GM12873 (cell line): Measurements from ENCODE around the gene DCAF8.

ENCODE experiments used
- TF ChIP-seq, protein P1 (sequence below): IDR thresholded peaks from 2 replicates; pipeline ENCODE4 v1.5.1; 2012; ENCODE audit warnings: low read depth, mild to moderate bottlenecking, moderate library complexity, low read length, control low read depth; ENCODE audit not compliant: insufficient read depth; ENCODE audit errors: missing control alignments

Gene DCAF8

DNA sequence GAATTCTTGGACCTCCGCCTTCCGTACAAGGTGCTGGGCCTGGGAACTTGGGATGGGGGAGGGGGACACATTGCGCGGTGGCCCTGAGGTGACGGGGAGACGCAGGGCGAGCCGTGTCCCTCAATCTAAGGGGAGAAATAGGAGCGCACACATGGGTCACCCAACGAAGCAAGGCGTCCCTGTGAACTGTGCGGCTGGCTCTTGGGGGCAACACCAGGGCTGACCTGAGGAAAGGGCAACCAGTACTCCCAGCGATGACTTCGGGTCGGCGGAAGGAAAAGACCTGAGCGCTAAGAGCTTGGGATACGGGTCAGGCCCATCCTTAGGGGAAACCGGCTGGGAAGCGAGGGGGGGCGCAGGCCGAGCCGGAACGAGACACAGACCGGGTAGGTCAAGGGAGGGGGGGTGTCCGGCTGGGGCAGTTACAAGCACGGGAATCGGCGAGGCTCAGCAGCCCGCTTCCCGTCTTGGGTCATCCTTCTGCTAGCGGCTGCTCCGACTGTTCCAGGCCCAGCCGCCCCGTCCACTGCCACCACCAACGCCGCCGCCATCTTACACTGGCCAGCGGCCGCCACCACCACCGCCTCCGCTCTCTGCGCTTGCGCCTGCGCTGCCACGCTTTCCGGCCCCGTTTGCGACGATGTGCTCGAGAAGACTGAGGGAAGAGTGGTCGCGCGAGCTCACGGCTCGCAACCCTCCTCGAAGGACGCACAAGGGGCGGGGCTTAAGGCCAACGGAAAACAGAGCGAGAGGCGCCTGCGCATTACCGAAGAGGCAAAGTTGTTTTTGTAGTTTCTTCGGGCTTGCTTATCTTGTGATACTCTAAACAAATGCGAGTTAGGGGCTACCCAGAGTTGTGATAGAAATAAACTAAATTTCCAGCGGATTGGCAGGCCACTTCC, at the start of gene DCAF8:
DCAF8 (minus strand) TSS at position 657 of the 902 bp plus-strand sequence. CDS start 18,541 bp downstream, outside the sequence.
- TF ChIP-seq, protein P1, sequence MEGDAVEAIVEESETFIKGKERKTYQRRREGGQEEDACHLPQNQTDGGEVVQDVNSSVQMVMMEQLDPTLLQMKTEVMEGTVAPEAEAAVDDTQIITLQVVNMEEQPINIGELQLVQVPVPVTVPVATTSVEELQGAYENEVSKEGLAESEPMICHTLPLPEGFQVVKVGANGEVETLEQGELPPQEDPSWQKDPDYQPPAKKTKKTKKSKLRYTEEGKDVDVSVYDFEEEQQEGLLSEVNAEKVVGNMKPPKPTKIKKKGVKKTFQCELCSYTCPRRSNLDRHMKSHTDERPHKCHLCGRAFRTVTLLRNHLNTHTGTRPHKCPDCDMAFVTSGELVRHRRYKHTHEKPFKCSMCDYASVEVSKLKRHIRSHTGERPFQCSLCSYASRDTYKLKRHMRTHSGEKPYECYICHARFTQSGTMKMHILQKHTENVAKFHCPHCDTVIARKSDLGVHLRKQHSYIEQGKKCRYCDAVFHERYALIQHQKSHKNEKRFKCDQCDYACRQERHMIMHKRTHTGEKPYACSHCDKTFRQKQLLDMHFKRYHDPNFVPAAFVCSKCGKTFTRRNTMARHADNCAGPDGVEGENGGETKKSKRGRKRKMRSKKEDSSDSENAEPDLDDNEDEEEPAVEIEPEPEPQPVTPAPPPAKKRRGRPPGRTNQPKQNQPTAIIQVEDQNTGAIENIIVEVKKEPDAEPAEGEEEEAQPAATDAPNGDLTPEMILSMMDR = no peak

DNA sequence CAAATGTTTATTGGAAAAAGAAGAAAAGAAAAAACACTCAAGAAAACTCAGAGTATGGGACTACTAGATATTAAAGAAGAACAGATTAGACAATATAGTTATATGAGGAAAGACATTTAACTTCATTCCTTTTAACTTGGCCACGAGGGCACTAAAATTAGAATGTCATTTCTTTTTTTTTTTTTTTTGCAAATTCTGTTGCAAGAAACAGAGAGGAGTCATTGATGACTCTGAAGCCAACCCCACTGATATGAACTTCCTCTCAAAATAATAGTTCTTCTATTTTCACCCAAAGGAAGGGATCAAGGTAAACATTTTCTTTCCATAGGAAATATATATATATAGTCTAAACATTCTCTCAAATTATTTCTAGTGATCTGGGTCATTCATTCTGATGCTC, 47.2 kb upstream of the DCAF8 start:
- TF ChIP-seq, protein P1 = no peak

DNA sequence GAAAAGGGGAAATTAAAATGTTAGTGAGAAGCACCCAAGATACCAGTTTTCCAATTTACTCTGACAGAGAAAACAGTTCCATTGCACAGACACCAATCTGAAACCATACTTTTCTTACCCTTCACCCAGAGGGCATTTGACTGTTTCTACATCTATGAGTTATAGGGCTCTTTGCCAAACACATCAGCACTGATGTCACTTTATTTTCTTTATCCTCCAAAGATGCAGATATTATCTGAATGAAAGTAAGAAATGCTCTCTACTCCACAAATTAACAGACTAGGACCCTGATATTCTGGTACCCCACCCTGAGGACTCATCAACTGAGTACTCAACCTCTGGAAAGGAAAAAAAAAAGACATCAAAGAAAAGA, 46.8 kb upstream of the DCAF8 start:
- TF ChIP-seq, protein P1 = no peak

DNA sequence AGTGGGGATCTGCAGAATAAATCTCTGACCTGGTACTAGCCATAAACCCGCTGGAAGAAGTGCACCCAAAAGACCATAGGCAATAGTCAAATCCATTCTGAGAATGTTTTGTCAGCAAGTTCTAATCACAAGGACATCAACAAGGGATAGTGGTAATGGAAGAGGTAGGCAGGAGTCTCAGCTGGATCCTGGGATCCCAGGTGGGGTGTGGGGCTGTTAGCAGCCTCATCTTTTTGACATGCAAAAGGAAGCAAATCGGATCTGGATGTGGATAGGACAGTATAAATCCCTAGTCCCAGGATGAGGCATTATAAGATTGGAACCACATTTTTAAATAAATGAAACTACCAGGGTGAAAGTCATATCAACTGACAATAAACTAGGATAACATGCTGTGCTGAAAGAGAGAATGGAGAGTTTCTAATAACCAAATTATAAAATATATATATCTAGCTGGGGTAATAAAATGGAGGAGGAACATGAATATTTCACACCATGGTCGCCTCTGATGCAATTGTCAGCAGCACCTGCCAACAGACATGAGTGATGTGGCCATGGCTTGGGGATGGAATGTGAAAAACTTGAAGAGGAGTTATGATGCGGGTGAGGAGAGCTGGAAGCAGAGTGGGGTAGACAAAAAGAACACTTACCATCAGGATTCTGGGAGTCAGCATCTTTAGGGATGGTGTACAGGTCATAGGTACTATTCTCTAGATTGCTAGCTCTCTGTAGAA, 46.3 kb upstream of the DCAF8 start:
- TF ChIP-seq, protein P1 = no peak

DNA sequence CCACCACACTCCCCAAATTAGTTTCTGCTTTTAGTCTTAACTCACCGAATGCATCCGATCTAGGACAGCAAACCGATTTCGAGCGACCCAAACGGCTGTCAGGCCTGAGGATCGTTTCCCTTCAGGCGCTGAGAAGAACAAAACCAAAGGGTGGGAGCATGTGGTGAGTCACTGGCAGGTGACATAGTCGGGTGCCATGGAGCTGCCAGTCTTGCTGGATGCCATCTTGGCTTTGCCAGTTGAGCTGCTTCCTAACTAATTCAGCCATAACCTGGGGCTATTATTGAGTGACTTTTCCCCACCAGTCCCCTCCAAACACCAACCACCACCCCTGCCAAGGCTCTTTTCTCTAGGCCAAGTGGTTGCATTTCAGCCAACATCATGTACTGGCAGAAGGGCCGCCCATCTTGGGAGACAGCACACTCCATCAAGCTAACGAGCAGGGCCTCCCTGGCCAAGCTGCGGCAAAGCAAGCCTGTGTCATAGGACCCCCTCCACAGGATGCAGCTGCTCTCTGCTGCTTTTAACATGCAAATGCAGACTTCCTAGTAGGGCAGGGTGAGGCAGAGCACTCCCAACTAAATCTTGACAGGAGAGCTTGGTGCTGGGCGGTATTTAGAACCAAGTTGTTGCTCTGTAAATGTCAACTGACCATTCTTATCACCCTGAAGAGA, 44.9 kb upstream of the DCAF8 start:
- TF ChIP-seq, protein P1 = no peak

DNA sequence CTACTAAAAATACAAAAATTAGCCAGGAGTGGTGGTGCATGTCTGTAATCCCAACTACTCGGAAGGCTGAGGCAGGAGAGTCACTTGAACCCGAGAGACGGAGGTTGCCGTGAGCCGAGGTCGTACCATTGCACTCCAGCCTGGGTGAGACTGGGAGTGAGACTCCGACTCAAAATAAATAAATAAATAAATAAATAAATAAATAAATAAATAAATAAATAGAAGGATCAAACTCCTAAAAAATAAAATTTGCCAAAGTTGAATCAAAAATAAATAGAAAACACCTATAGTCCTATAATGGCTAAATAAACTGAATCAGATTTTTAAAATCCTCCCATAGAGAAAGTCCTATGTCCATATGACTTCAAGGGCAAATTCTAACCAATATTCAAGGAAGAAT, 37.8 kb upstream of the DCAF8 start:
- TF ChIP-seq, protein P1 = no peak

DNA sequence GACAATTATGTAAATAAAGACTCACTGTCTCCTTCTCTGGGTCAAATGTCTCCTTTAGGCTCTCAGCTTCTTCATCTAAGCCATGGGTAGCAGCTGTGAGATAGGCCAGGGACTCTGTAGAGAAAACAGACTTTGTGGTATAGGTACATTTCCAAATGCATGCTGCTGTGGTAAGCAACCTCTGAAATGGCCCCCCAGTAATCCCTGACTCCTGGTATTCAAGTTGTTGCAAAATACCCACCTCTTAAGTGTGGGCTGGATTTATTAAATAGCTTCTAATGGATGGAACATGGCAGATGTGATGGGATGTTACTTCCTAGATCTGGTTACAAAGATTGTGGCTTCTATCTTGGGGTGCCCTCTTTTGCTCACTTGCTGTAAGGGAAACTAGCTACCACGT, 33.7 kb upstream of the DCAF8 start:
- TF ChIP-seq, protein P1 = no peak
